ENCODE measurements around the gene GPC6. TPM values are rescaled to one million over a fixed set of nuclear protein-coding genes. Genes with fewer than 3 reads are reported as not detected.

GPC6 gene
- total RNA-seq, 2 experiments from 2014 or later = not detected

GRCh38 chr13:94291631-94292322 is 1065.2 kb downstream of the GPC6 start:
- TF ChIP-seq, protein P1, sequence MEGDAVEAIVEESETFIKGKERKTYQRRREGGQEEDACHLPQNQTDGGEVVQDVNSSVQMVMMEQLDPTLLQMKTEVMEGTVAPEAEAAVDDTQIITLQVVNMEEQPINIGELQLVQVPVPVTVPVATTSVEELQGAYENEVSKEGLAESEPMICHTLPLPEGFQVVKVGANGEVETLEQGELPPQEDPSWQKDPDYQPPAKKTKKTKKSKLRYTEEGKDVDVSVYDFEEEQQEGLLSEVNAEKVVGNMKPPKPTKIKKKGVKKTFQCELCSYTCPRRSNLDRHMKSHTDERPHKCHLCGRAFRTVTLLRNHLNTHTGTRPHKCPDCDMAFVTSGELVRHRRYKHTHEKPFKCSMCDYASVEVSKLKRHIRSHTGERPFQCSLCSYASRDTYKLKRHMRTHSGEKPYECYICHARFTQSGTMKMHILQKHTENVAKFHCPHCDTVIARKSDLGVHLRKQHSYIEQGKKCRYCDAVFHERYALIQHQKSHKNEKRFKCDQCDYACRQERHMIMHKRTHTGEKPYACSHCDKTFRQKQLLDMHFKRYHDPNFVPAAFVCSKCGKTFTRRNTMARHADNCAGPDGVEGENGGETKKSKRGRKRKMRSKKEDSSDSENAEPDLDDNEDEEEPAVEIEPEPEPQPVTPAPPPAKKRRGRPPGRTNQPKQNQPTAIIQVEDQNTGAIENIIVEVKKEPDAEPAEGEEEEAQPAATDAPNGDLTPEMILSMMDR (conservative IDR thresholded peaks at IDR 0.05; ENCODE audit: low read length) = no peak
- TF ChIP-seq EZH2phosphoT487 (IDR thresholded peaks at IDR 0.05; ENCODE audit: borderline replicate concordance, low read depth, low read length) = no peak
- intact Hi-C loops (cut with micrococcal nuclease; ENCODE audit: unreplicated experiment) = no loop called here
- no peak for DNase-seq (ENCODE audit: low spot score)
- no TSS peak for BruUV-seq (replicated peaks)
- Histone ChIP-seq H3K79me2 (ENCODE audit: insufficient read depth, low read depth, low read length) (no peaks in the 10 kb centered on the region), H3K4me1 (ENCODE audit: insufficient read depth, low read length, poor library complexity, severe bottlenecking) (no peaks in the 10 kb centered on the region), H3K9me2 (ENCODE audit: insufficient read depth, low read length) (no peaks in the 10 kb centered on the region), H3K27ac (ENCODE audit: low read depth, low read length, poor library complexity, severe bottlenecking) (no peak overlapping the region), H3K4me2 (ENCODE audit: low read length) (no peak overlapping the region), H2AFZ (ENCODE audit: low read length) (no peak overlapping the region), H3K4me3 (ENCODE audit: low read depth, low read length, poor library complexity, severe bottlenecking) (no peak overlapping the region), H3K9me3 (ENCODE audit: low read length) (no peaks in the 10 kb centered on the region), H3K36me3 (ENCODE audit: insufficient read depth, low read length) (no peaks in the 10 kb centered on the region), H4K20me1 (ENCODE audit: insufficient read depth, low read length) (no peaks in the 10 kb centered on the region)
- ChIA-PET CTCF (ENCODE audit: unreplicated experiment) (no interaction called here), POLR2A (interaction anchor here (0.6 to 0.9 kb wide), 3 partner anchors 15 to 496 kb away, joined by 3 to 6 read pairs (median 3); no protein-coding TSS in a partner anchor)

DNA sequence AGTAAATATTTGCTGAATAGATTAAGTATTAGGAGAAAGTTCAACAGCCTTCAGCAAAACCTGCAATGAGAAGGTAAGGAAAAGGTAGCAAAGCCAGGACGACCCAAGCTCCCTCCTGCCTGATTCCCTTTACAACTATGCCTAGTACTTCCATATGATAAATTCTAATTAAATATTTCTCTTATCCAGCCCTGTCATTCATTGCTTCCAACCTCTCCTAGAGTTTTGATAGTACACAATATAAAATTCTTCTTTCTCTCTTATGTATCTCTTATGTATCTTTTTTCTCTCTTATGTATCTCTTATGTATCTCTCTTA is 1065.7 kb downstream of the GPC6 start:
- no peaks in the 10 kb centered on the region for H3K36me3 ChIP-seq (ENCODE audit: insufficient read depth, low read length)
- H3K4me3 ChIP-seq (ENCODE audit: low read depth, low read length, poor library complexity, severe bottlenecking) = no peak overlapping the region
- H3K4me1 ChIP-seq (ENCODE audit: insufficient read depth, low read length, poor library complexity, severe bottlenecking) = no peaks in the 10 kb centered on the region
- no peaks in the 10 kb centered on the region for H3K9me2 ChIP-seq (ENCODE audit: insufficient read depth, low read length)
- ChIA-PET POLR2A (no interaction called here), CTCF (ENCODE audit: unreplicated experiment) (no interaction called here)
- no peak overlapping the region for H3K4me2 ChIP-seq (ENCODE audit: low read length)
- no peak overlapping the region for H3K27ac ChIP-seq (ENCODE audit: low read depth, low read length, poor library complexity, severe bottlenecking)
- no peaks in the 10 kb centered on the region for H4K20me1 ChIP-seq (ENCODE audit: insufficient read depth, low read length)
- no peaks in the 10 kb centered on the region for H3K79me2 ChIP-seq (ENCODE audit: insufficient read depth, low read depth, low read length)
- no TSS peak for BruUV-seq (replicated peaks)
- TF ChIP-seq, protein P1 (conservative IDR thresholded peaks at IDR 0.05; ENCODE audit: low read length) = no peak
- intact Hi-C loops (cut with micrococcal nuclease; ENCODE audit: unreplicated experiment) = no loop called here
- no peaks in the 10 kb centered on the region for H3K9me3 ChIP-seq (ENCODE audit: low read length)
- no peak overlapping the region for H2AFZ ChIP-seq (ENCODE audit: low read length)
- DNase-seq (ENCODE audit: low spot score) = no peak

- ChIA-PET POLR2A (no interaction called here), CTCF (ENCODE audit: unreplicated experiment) (no interaction called here)
- H4K20me1 ChIP-seq (ENCODE audit: insufficient read depth, low read length) = no peaks in the 10 kb centered on the region
- no peaks in the 10 kb centered on the region for H3K9me3 ChIP-seq (ENCODE audit: low read length)
- H3K4me3 ChIP-seq (ENCODE audit: low read depth, low read length, poor library complexity, severe bottlenecking) = no peak overlapping the region
- no peaks in the 10 kb centered on the region for H3K36me3 ChIP-seq (ENCODE audit: insufficient read depth, low read length)
- H3K4me2 ChIP-seq (ENCODE audit: low read length) = no peak overlapping the region
- H3K27ac ChIP-seq (ENCODE audit: low read depth, low read length, poor library complexity, severe bottlenecking) = no peak overlapping the region
- H3K4me1 ChIP-seq (ENCODE audit: insufficient read depth, low read length, poor library complexity, severe bottlenecking) = no peaks in the 10 kb centered on the region
- TF ChIP-seq, protein P1 (conservative IDR thresholded peaks at IDR 0.05; ENCODE audit: low read length) = no peak
- no peak for TF ChIP-seq EZH2phosphoT487 (IDR thresholded peaks at IDR 0.05; ENCODE audit: borderline replicate concordance, low read depth, low read length)
- no peak overlapping the region for H2AFZ ChIP-seq (ENCODE audit: low read length)
- no peak for DNase-seq (ENCODE audit: low spot score)
- intact Hi-C loops (cut with micrococcal nuclease; ENCODE audit: unreplicated experiment) = no loop called here
- H3K9me2 ChIP-seq (ENCODE audit: insufficient read depth, low read length) = no peaks in the 10 kb centered on the region
- no TSS peak for BruUV-seq (replicated peaks)
- no peaks in the 10 kb centered on the region for H3K79me2 ChIP-seq (ENCODE audit: insufficient read depth, low read depth, low read length)
Observed at GRCh38 chr13:94296471-94296870, 1069.9 kb downstream of the GPC6 start.

Data from OCI-LY7 (cell line).